Measurements from ENCODE around the gene KIF3A.

- TF ChIP-seq CTCF (conservative IDR thresholded peaks at IDR 0.05; ENCODE audit: low read length) (no peak), EZH2phosphoT487 (IDR thresholded peaks at IDR 0.05; ENCODE audit: borderline replicate concordance) (no peak)
These were observed 72.6 kb downstream of the KIF3A start for GRCh38 chr5:132664696-132665209.
